ENCODE results near the gene PPFIA4.
"Not testable (repeated sequence)": the region's sequence is repeated elsewhere in the genome, so short reads cannot be mapped to it uniquely, and the experiment has no call there.

PPFIA4 gene

DNA sequence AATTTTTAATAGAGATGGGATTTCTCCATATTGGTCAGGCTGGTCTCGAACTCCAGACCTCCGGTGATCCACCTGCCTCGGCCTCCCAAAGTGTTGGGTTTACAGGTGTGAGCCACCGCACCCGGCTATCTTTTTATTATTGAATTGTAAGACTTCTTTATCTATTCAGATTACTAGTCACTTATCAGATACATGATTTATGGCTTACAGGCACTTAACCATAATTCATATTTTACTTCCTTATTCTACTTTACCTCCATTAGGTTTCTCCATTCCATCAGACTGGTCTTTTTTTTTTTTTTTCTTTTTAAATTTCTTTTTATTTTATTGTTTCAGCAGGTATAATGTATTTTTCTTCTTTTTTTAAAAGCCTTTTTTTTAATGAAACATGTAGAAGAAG, 14.7 kb upstream of the PPFIA4 start:
- no peak for DNase-seq (ENCODE audit: extremely low read depth in 1 of 2, low read depth in 1 of 2)

DNA sequence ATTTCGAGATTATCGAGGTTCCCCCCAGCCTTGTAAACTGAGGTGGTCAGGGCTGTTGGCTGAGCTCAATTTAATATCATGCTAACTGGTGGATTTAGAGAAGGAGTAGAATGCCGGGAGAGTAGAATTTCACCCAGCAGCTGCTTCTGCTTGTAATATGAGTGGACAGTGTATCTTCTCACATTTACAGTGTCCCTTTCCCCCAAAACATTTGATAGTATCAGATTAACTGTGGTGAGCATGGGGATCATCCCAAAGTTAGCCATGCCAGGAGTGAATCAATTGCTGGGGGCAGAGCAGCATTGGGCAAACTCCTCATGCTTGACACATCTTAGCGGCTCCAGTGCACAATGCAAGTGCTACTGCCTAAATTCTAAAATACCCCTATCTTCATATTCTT, 9.2 kb upstream of the PPFIA4 start:
- DNase-seq (ENCODE audit: extremely low read depth in 1 of 2, low read depth in 1 of 2) = no peak

DNA sequence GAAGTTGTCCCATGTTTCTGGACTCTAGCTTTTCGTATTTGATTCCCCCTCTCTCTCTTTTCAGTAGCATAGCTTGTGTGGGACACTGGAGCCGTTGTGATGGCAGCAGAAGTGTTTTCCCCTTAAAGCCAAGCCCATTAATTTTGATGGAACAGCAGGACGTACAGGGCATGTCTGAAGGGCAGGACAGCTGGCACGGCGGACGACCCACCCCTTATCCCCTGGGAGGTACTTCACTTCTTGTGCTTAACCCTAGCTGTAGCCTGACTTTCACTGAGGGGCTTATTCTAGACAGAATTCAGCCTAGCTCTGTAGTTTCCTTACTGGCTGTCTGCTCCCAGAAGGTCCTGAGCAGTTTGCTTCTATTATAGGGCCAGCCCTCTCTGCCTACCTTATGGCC, 8.6 kb upstream of the PPFIA4 start:
- no peak for DNase-seq (ENCODE audit: extremely low read depth in 1 of 2, low read depth in 1 of 2)

DNA sequence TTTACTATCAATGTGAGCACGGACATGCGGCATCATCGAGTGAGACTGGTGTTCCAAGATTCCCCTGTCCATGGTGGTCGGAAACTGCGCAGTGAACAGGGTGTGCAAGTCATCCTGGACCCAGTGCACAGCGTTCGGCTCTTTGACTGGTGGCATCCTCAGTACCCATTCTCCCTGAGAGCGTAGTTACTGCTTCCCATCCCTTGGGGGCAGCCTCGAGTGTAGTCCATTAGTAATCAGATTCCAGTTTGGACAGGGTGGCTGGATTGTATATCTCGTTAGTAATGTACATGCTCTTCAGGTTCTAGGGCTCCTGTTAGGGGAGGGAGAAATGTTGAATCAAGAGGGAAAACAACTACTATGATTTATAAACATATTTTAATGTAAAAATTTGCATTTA, 3.4 kb upstream of the PPFIA4 start:
- DNase-seq (ENCODE audit: extremely low read depth in 1 of 2, low read depth in 1 of 2) = not testable (repeated sequence)

DNA sequence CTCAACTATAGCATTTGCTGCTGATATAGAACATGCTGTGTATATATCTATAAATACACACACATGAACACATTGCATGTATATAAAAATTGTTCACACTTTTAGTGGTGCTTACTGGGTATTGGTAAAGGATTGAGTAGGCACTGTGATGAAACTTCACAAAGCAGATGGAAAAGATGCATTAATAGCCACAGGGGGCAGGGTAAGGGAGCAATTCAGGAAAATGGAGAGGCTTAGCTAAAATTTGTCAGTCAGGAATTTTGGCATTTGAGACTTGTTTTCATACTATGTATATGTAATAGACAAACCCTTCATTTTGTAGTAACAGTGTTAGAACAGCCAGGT, 633 bp upstream of the PPFIA4 start:
- DNase-seq (ENCODE audit: extremely low read depth in 1 of 2, low read depth in 1 of 2) = no peak

DNA sequence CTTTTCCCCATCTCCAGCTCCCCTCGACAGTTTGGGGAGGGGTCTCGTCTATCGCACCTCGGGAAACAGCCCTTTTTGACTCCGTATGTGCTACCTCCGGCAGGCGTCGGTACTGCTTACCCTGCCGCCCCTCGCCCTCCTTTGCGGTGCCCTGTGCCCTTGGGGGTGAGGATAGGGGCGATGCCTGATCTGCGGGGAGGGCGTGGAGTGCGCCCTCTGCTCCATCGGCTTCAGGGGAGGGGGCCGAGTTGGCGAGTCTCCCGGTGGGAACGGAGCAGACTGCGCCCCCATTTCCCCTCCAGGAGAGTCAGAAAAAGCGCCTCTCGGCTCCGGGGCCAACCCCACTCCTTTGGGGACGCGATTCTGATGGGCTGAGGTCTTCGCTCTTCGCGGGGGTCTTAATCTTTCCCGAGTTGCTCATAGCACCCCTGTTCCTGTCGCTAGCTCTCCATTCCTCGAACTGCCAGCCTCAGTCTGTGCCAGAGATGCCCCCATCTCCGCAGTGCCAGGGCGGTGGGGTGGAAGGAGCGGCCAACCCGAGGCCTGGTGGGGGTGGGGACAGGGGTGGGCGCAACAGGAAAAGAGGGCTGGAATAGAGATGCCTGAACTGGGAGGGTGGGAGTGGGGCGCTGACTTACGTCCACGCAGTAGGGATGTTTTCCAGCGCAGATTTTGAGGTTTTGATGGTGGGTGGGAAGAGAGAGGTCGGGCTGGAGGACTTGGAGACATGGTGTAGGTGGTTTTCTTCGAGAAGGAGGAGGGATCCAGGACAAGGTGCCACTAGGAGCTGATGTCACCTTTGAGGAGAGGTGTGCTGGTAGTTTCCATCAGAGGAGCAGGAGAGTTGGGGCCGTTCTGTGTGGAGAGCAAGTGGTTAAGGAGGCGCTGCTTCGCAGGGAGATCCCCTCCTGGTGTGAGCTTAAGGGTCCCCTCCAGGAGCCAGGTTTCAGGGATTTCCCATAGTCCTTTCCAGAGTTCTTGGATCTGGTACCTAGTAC, 674 bp downstream of the PPFIA4 start:
- no peak for DNase-seq (ENCODE audit: extremely low read depth in 1 of 2, low read depth in 1 of 2)

DNA sequence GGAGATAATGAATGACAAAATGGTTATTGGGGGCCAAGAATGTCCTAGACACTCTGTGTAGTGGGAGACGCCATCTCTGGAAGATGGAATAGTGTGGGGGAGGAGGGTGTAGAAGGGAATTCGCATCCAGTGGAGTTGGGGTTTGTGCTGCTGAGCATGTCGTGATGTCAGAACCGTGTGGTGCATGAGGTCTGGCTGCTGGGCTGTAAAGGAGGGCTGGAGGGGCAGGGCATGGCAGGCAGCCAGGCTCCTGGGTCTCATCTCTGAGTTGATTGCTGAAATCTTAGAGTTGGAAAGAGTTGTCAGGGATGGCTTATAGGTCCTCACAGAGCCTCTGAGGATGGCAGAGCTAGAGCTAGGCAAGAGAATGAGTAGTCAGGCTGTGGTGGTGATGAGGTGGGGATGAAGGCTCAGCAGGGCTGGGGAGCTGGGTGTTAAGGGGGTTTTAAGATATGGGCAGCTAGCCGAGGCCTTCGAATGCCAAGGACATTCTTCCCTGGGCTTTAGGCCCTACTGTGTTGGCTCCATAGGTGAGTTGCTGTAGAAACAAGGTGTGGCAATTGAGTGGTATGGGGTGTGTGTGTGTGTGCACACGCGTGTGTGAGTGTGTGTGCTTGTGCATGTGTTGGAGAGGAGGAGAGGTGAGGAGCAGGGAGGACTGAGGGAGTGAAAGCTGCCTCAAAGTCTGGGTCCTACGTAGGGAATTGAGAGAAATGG, 1.9 kb downstream of the PPFIA4 start:
- no peak for DNase-seq (ENCODE audit: extremely low read depth in 1 of 2, low read depth in 1 of 2)

DNA sequence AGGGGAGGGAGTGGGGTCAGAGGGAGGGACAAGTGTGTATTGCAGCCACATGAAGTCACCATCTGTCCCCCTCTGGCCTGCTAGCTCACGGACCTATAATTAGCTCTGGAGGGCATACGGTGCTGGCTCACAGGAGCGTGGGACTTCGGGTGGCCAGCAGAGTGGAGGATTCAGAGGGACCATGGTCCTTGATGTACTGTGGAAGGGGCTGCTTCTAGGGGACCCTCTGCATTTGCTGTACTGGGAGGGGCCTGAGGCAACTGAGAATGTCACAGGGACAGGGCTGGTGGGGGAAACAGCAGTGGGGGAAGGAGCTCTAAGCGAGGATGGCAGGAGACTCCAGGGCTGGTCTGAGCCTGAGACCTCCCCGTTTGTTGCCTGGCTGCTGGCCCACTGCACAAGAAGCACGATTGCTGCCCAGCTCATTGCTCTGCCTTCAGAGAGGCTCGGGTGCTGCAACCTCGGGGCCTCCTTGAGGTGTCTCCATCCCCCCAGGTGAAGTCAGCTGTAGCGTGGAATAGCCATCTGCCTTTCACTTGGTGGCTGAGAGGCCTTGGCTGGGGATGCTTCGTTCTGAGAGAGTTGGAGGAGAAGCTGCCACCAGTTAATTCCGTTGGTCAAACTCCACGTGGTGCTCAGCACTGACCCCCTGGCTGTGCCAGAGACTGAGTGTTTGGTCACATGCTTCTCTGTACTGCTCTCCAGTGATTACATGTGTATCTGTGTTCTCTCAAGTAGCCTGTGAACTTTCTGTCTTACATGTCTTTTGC, 2.7 kb downstream of the PPFIA4 start:
- no peak for DNase-seq (ENCODE audit: extremely low read depth in 1 of 2, low read depth in 1 of 2)

DNA sequence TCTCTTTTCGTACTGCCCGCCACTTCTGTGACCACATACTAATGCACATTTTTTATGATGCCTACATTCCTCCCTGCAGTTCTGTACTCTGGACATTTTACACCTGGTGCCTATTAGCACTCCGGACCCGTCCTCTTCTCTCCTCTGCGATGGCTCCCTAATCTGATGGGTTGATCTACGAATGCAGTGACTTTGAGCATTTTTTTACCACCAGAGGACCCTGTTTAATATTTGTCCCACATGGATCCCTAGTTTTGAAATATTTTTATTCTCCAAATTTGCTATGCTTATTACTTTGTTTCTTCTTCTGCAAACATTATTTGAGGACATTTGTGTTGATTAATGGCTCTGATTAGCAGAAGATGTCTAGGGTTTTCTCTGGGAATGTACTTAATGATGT, 5.2 kb downstream of the PPFIA4 start:
- DNase-seq (ENCODE audit: extremely low read depth in 1 of 2, low read depth in 1 of 2) = no peak

DNA sequence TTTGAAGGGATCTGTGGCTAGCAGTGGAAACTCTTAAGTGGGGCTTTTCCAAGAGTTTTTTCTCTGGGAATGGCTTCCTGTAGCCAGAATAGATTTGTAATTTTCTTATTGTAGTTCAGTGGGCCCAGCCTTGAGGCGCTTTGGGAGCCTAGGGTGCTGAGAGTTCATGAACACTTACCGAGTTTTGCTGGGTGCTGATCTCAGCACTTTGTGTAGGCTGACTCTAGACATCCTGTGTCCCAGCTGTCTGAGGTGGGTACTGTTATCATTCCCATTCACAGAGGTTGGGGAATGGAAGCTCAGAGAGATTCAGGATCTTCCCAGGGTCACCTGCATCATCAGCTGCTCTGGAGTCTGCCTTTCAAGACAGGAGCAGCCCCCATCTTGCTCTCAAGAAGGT, 7.0 kb downstream of the PPFIA4 start:
- DNase-seq (ENCODE audit: extremely low read depth in 1 of 2, low read depth in 1 of 2) = no peak

DNA sequence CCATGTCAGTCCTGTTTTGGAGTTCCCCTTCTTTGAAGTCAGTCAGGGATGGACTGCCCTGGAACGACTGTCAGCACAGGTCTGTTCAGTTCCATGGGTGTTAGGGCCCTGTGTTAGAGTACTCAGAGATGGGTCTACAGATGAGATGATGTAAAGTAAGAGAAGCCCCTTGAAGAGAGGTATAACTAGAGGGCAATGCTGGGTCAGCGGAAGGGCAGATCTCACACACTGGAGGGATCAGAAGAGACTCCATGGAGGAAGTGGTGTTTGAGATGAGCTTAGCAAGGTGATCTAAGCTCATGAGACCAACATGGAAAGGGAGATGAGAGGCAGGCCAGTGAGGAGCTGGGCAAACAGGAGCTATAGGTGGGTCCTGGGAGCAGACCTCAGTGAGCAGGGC, 7.6 kb downstream of the PPFIA4 start:
- DNase-seq (ENCODE audit: extremely low read depth in 1 of 2, low read depth in 1 of 2) = no peak

DNA sequence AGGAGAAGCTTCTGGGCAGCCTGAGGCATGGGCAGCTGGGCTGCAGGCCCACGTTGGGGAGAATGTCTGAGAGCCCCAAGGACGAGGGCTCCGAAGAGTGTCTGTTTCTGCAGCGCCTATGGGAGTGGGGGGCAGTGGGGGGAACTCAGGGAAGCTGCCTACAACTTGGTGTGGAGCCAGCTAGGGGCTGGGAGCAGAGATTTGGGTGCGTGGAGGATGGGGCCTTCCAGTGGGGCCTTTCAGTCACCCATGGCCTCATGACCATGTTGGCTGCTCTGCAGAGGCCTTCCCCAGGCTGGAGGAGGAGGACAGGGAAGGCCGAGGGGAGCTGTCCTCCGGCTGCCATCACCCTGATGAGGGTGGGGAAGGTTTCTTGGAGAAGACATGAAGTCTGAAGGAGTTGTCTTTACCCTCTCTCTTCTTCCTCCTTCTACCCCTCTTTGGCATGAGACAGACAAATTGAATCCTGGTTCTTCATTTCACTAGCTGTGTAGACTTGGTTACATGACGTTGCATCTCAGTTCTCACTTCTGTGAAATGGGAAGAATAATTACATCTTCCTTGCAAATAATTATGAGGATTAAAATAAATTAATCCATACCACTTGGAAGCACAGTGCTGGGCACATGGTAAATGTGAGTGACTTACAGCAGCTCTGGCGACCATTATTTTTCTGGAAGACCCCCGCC, 8.3 kb downstream of the PPFIA4 start:
- no peak for DNase-seq (ENCODE audit: extremely low read depth in 1 of 2, low read depth in 1 of 2)

DNA sequence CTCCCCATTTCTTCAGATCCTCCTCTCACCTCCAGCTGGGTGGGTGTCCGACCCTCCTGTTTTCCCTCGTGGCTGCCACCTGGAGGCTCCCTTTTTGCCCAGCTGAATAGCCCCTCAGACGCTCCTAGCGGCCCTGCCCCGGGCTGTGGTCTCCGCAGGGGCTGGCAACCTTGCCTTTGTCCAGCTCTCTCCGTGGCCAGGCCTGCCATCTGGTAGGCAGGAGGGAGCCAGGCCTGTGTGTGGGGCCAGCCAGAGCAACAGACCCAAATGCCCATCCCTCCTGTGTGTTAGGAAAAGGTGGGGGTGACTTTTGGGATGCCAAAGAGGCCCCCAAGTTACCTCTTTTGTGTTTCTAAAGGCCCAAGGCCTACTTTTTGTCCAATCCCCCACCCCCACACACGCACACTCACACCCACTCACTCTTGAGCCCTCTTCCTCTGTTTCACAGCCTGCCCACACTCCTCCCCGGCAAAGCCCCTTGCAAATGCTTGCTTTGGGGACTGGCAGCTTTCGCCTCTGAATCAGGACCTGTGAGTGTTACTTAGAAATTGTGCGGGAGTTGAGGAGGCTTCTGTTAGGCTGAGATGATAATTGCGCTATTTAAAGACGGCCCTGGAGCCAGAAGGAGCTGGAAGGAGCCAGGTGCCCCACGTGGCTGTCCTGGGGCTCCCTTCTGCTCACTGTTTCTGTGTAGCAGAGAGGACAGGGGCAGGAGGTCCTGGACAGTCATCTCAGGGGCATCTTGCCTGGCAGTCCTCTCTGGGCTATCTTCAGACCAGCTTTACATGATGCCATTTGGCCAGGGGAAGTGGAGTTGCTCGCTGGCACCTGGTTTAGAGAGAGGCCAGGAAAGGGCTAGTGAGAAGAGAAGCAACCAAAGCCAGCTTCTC, 9.1 kb downstream of the PPFIA4 start:
- no peak for DNase-seq (ENCODE audit: extremely low read depth in 1 of 2, low read depth in 1 of 2)

DNA sequence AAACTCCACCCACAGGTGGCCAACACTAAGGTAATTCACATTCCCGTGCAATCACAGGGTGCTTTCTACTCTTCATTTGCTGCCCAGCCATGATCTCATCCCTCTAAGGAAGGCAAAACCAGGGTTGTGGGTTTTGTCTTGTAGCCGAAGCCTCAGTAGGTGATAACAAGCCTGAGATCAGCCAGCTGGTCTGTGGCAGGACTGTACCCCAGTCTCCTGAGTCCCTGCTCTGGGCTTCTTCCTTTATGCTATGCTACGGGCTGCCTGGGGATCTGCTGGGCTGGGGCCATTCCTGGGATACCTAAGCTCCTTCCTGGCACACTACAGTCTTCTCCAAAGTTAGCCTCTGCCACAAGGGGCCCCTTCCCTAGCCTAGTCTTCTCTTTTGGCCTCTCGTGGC, 9.8 kb downstream of the PPFIA4 start:
- no peak for DNase-seq (ENCODE audit: extremely low read depth in 1 of 2, low read depth in 1 of 2)

DNA sequence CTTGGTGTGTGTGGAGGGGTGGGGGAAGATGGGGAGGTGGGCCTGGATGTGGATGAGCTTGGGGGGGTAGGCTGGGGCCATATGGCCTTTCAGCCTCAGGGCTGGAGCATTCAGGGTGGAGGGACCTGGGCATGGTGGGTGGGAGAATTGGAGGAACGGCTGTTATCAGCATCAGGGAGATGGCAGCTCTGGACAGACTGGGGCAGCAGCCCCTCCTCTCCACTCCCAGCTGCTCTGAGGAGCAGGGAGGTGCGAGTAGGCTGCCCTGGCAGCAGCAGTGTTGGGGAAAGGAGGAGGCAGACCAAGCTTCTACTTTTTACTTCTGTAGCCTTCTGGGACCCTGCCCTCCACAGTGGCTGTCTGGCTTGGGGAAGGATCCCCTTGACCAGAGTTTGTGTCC, 10.2 kb downstream of the PPFIA4 start:
- DNase-seq (ENCODE audit: extremely low read depth in 1 of 2, low read depth in 1 of 2) = no peak

DNA sequence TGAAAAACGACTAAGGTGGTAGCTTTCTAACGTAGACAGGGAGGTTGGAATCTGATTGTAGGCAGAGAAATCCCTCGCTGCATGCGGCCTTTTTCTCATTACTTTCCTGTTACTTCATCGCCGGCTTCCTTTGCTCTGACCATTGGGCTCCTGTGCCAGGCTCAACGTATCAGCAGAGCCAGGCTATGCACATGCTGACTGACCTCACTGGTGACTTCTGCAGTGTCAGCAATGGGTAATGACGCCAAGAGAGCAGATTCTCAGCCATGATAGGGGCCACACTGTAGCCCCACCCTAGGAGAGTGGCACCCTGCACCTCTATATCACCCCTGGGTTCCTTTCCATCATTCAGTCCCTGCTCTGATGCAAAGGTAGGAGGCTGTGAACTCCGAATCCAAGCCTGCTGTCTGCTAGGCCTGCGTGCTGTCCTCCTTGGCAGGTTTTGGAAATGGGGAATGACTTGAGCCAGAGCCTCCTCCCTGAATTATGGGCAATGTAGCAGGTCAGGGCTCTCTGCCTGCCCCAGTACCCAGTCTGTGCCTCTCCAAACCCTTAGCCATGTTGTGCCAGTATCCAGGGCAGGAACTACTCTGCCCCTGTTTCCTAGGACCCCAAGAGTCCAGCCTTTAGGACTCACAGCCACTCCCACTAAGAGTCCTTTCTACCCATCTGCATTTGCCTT, 11.4 kb downstream of the PPFIA4 start:
- no peak for DNase-seq (ENCODE audit: extremely low read depth in 1 of 2, low read depth in 1 of 2)

DNA sequence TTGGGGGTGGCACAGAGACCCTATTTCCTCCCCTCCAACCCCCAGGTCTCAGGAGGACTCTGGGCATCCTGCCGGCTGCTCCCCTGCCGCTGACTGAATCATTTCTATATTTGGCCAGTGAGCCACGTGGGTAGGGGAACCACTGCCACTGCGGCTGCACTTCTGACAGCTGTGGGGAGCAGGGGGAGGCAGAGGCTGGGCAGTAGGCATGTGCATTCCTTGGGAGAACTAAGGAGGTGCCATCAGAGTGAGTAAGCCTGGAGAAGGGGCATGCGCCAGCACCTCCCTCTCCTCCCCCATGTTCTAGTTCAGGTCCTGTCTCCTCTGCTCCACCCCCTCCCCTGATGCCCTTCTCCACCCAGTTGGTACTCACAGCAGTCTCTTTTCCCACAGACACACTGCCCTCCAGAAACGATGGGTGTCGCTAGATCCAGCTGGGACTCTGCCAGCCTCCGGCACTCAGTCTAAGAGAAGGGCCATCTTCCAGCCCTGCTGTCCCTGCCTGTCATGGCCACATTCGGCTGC, 12.0 kb downstream of the PPFIA4 start:
- no peak for DNase-seq (ENCODE audit: extremely low read depth in 1 of 2, low read depth in 1 of 2)

DNA sequence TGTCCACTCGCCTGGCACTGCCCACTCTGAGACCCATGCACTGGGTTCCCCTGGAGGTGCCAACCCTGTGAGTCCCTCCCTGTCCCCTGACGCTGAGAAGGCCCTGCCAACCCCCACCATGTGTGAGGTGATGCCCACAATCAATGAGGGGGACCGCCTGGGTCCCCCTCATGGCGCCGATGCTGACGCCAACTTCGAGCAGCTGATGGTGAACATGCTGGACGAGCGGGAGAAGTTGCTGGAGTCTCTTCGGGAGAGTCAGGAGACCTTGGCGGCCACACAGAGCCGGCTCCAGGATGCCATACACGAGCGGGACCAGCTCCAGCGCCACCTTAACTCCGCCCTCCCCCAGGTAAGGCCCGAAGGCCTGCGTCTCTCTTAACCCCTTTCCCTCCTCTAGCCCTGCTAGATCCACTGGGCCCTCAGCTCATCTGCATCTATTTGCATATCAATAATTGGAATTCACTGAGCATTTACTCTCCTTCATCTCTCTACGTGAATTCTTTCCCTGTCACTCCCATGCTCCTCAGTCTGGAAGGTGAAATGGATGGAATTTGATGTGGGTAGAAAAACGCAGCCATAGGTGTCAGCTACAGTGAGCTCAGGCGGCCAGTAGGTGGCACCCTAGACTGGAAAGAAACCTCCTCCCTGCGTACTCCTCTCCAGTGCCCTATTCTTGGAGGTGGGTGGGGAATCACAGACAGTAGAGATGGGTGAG, 12.8 kb downstream of the PPFIA4 start:
- DNase-seq (ENCODE audit: extremely low read depth in 1 of 2, low read depth in 1 of 2) = peak; percentile 29 to 51

Measured in activated CD8-positive, alpha-beta memory T cell treated with anti-CD3 and anti-CD28 coated beads for 1 hour (primary cell).